ENCODE data around the gene HOXD13.

Gene HOXD13

DNA sequence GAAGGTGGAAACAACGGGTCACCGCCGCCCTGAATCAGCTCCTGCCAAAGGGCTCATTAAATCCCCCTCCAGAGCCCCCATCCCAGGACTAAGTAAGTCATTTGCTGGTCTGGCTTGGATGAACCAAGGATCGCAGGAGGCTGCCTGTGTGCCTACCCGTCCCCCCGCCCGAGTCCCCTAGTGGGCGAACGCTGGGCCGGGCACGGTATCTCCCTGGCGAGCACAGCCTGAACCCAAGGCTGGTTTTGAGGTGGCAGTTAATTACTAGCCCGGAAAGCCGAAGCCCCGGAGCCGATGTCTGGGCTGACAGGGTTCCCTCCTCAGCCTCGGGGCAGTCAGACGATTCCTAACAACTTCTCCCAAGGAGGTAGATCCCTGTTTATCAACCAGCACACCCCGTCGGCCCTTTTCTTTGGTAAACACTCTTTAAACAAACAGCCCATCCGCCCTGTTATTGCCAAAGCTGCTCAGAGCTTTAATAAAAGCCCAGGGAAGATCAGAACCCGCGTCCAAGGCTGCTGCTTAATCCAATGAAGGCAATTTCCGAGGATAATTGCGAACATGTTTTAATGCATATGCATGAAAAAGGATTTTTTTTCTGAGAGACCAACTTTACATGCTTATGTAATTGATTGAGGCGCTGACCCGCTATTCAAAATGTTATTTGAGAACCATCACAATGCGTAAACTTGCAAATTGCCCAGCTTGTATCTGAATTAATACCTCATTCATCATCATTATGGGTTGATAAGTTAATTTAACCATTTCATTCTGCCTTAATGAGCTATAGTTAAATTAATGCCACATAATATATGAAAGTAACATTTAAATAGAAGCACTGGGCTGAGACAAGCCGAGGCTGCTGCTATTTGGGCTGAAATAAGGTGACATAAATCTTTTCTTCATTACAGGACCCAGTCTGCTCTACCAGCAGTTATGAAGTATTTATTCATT lies 19.3 kb upstream of the HOXD13 start:
- Histone ChIP-seq H3K9ac (ENCODE audit: low read length in 2 of 2) (no peak overlapping the region), H3K9me3 (ENCODE audit: control insufficient read depth in 2 of 2, low read length in 2 of 2) (peaks cover 0 to 3% of the 10 kb centered on the region in 2 donors), H3K27me3 (ENCODE audit: control insufficient read depth in 1 of 2, insufficient read depth in 2 of 2, low read length in 2 of 2) (peaks cover 79 to 96% of the 10 kb centered on the region in 2 donors), H3K4me3 (ENCODE audit: low read length in 2 of 2) (no peak overlapping the region), H3K27ac (ENCODE audit: low read length) (no peak overlapping the region), H3K4me1 (ENCODE audit: control insufficient read depth, insufficient read depth, low read length) (peaks cover 5% of the 10 kb centered on the region), H3K36me3 (ENCODE audit: control insufficient read depth in 2 of 2, insufficient read depth in 2 of 2, low read length in 2 of 2) (no peaks in the 10 kb centered on the region)

DNA sequence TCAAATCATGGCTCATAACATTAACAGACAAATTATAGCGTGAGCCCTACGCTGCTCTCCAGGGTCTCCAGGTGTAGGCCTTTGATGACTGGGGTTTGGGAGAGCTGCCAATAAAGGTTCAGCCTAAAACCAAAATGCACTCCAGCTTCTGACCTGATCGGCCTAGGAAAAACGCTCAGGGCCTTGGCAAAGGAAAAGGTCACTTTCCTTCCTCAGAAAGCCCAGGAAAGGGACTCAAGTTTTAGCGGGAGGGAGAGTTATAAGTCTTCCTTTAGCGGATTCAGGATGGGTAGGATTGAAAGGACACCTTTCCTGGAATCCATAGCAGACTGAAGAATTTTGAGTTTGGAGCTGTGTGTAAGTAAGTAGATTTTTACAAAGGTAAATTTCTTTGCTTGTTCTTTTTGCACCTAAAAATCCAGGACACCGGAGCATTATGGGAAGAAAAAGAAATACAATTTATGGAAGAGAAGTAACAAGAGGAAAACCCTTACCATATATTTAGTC lies 17.5 kb upstream of the HOXD13 start:
- H3K9me3 ChIP-seq (ENCODE audit: control insufficient read depth in 2 of 2, low read length in 2 of 2), result peaks cover 0 to 7% of the 10 kb centered on the region in 2 donors
- H3K9ac ChIP-seq (ENCODE audit: low read length in 2 of 2), result no peak overlapping the region
- no peak overlapping the region for H3K27ac ChIP-seq (ENCODE audit: low read length)
- no peak overlapping the region for H3K4me3 ChIP-seq (ENCODE audit: low read length in 2 of 2)
- no peaks in the 10 kb centered on the region for H3K36me3 ChIP-seq (ENCODE audit: control insufficient read depth in 2 of 2, insufficient read depth in 2 of 2, low read length in 2 of 2)
- H3K27me3 ChIP-seq (ENCODE audit: control insufficient read depth in 1 of 2, insufficient read depth in 2 of 2, low read length in 2 of 2), result peaks cover 75 to 96% of the 10 kb centered on the region in 2 donors
- H3K4me1 ChIP-seq (ENCODE audit: control insufficient read depth, insufficient read depth, low read length), result peaks cover 9% of the 10 kb centered on the region

DNA sequence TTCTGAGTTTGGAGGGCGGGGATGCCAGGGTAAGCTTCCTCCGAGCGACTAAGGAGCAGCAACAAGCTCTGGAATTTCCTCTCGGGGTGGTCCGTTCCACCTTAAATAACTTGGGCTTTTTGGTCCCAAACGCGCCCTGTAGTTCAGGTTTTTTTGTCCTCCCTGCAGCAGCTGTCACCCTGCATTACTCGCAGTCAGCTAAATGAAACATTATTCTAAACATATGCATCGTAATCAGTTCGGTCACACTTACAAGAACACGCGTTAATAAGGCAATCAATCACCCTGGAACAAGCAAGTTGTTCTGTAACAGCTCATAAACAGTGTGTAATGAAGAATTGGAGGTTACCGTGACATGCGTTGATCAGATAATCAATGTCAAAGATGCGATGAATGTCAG lies 17.0 kb upstream of the HOXD13 start:
- Histone ChIP-seq H3K9ac (ENCODE audit: low read length in 2 of 2) (no peak overlapping the region), H3K4me3 (ENCODE audit: low read length in 2 of 2) (no peak overlapping the region), H3K27me3 (ENCODE audit: control insufficient read depth in 1 of 2, insufficient read depth in 2 of 2, low read length in 2 of 2) (peaks cover 70 to 95% of the 10 kb centered on the region in 2 donors), H3K4me1 (ENCODE audit: control insufficient read depth, insufficient read depth, low read length) (peaks cover 13% of the 10 kb centered on the region), H3K27ac (ENCODE audit: low read length) (no peak overlapping the region), H3K36me3 (ENCODE audit: control insufficient read depth in 2 of 2, insufficient read depth in 2 of 2, low read length in 2 of 2) (no peaks in the 10 kb centered on the region), H3K9me3 (ENCODE audit: control insufficient read depth in 2 of 2, low read length in 2 of 2) (peaks cover 0 to 7% of the 10 kb centered on the region in 2 donors)

DNA sequence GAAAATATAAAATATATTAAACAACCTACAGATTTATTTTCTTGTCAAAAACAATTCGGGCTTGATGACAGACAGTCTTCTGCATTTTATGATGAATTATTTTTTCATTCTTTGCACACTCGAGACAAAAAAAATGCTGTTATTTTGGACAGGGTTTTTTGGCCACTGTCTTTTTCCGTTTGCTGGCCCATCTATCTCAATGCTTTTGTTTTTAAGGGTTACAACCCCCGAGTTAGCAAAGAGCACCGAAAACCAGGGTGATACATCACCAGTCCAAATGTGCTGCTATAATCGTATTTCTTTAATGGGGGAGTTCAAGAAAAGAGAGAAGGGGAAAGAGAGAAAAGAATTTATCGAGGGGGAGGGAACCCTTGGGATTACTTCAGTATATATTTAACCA lies 16.5 kb upstream of the HOXD13 start:
- Histone ChIP-seq H3K27ac (ENCODE audit: low read length) (no peak overlapping the region), H3K4me1 (ENCODE audit: control insufficient read depth, insufficient read depth, low read length) (peaks cover 14% of the 10 kb centered on the region), H3K36me3 (ENCODE audit: control insufficient read depth in 2 of 2, insufficient read depth in 2 of 2, low read length in 2 of 2) (no peaks in the 10 kb centered on the region), H3K27me3 (ENCODE audit: control insufficient read depth in 1 of 2, insufficient read depth in 2 of 2, low read length in 2 of 2) (peaks cover 70 to 95% of the 10 kb centered on the region in 2 donors), H3K4me3 (ENCODE audit: low read length in 2 of 2) (no peak overlapping the region), H3K9me3 (ENCODE audit: control insufficient read depth in 2 of 2, low read length in 2 of 2) (peaks cover 0 to 9% of the 10 kb centered on the region in 2 donors), H3K9ac (ENCODE audit: low read length in 2 of 2) (no peak overlapping the region)

DNA sequence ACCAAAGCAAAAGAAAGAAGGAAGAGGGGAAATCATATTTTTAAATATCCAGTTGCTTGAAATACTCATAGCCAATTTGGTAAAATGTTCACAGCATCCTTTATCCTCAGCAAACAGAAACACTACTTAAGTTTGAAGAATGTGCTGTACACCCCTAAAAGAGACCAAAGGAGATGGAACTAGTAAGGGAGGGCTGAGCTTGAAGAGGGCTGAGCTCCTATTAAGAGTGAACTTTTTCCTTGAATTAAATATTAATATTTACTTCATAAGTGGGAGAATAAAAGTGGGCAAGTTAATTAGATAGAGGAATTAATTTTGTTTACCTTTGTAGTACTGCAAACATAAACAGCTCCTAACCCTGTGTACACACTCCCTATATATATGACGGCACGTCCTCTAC lies 15.7 kb upstream of the HOXD13 start:
- no peak overlapping the region for H3K9ac ChIP-seq (ENCODE audit: low read length in 2 of 2)

DNA sequence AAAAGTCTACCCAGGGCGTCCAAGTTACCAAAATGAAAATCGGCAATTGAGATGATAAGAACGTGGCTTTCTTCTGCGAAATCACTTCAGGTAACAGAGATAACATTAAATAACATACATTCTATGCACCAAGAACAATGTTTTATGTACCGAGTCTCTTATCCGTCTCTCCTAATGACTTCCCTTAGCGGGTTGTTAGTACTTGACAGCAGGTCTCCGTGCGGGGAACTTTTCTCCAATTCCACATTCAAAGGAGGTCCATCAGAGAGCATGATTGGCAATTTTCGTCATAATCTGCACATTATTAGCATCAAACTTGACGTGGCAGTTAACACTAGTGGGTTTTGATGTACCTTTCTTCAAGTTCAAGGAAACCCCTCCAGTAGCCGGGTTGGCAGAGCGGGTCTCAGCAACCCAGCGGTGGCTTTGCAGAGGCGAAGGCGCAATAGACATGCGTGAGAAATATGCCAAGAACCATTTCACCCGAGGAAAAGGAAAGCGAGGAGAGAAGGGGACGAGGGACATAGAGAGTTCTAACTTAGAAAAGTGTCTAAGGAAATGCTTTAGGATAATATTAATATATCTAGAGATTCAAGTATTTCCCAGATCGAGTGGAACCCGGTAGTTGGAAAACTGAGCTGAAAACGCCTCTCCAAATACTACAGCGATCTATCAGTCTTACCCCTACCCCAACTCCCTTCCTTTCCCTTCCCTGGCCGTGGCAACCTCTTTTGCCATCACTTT lies 13.8 kb upstream of the HOXD13 start:
- Histone ChIP-seq H3K27me3 (ENCODE audit: control insufficient read depth in 1 of 2, insufficient read depth in 2 of 2, low read length in 2 of 2) (peaks cover 74 to 95% of the 10 kb centered on the region in 2 donors), H3K4me1 (ENCODE audit: control insufficient read depth, insufficient read depth, low read length) (peaks cover 23% of the 10 kb centered on the region), H3K36me3 (ENCODE audit: control insufficient read depth in 2 of 2, insufficient read depth in 2 of 2, low read length in 2 of 2) (no peaks in the 10 kb centered on the region), H3K9me3 (ENCODE audit: control insufficient read depth in 2 of 2, low read length in 2 of 2) (peaks cover 0 to 11% of the 10 kb centered on the region in 2 donors), H3K27ac (ENCODE audit: low read length) (no peak overlapping the region), H3K4me3 (ENCODE audit: low read length in 2 of 2) (no peak overlapping the region), H3K9ac (ENCODE audit: low read length in 2 of 2) (no peak overlapping the region)

More for the DNA sequence above, 15.7 kb upstream of the HOXD13 start:
- Histone ChIP-seq H3K36me3 (ENCODE audit: control insufficient read depth in 2 of 2, insufficient read depth in 2 of 2, low read length in 2 of 2) (no peaks in the 10 kb centered on the region), H3K4me3 (ENCODE audit: low read length in 2 of 2) (no peak overlapping the region), H3K27me3 (ENCODE audit: control insufficient read depth in 1 of 2, insufficient read depth in 2 of 2, low read length in 2 of 2) (peaks cover 70 to 95% of the 10 kb centered on the region in 2 donors), H3K9me3 (ENCODE audit: control insufficient read depth in 2 of 2, low read length in 2 of 2) (peaks cover 0 to 13% of the 10 kb centered on the region in 2 donors), H3K4me1 (ENCODE audit: control insufficient read depth, insufficient read depth, low read length) (peaks cover 14% of the 10 kb centered on the region), H3K27ac (ENCODE audit: low read length) (no peak overlapping the region)

DNA sequence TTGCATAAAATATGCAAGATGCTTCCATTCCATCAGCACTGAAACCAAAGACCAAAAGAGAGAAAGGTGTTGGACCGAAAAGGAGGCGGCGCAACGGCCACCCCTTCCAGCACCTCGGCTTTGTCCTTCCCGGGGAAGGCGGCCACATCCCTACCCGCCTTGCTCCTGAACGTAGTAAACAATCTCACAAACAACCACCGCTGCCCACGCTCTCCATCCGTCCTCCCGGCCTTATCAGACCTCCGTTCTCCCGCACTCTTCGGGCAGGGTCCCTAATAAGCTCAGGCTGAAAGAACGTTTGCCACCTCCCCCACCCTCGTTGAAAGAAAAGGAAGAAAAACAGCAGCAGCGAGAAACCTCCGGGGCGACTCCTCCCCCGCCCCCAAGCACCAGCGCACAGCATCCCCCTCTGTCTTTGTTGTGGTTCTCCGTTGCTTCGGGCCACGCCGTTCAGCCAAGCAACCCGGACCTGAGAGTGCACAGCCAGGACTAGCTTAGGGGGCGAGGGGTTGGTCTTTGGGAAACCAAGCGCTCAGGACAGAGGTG lies 13.2 kb upstream of the HOXD13 start:
- H3K9me3 ChIP-seq (ENCODE audit: control insufficient read depth in 2 of 2, low read length in 2 of 2), result peaks cover 0 to 11% of the 10 kb centered on the region in 2 donors
- H3K36me3 ChIP-seq (ENCODE audit: control insufficient read depth in 2 of 2, insufficient read depth in 2 of 2, low read length in 2 of 2), result no peaks in the 10 kb centered on the region
- H3K4me1 ChIP-seq (ENCODE audit: control insufficient read depth, insufficient read depth, low read length), result peaks cover 23% of the 10 kb centered on the region
- H3K27me3 ChIP-seq (ENCODE audit: control insufficient read depth in 1 of 2, insufficient read depth in 2 of 2, low read length in 2 of 2), result peaks cover 75 to 95% of the 10 kb centered on the region in 2 donors
- no peak overlapping the region for H3K27ac ChIP-seq (ENCODE audit: low read length)
- H3K9ac ChIP-seq (ENCODE audit: low read length in 2 of 2), result no peak overlapping the region
- H3K4me3 ChIP-seq (ENCODE audit: low read length in 2 of 2), result peak overlapping the region in 1 of 2 donors; percentile 29

DNA sequence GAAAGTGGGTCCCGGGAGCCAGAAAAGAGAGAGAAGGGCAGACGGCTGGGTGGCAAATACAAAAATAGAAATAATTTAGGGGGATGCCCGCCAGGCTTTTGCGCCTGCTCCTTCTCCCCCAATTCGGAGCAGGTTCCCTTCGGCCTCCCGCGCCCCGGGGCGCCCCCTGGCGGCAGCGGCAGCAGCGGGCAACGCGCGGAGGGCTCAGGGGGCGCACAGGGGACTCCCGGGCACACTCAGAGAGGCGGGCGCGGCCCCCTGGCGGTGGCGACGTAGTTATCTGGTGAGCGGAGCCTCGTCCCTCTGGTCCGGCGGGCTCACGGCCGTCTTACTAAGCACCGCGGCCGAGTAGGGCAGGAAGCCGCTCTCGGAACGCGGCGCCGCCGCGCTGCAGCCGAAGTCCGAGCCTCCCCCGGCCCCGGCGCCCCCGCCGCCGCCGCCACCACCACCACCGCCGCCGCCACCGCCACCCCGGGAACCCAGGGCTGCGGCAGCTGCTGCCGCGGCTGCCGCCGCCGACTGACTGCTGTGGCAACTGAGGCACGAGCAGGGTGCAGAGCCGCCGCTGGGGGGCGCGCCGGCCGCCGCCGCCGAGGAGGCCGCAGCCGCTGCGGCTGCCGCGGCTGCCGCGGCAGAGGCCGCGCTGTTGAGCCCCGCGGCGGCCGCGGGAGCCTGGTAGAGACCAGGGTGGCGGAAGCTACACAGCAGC lies 12.5 kb upstream of the HOXD13 start:
- Histone ChIP-seq H3K4me1 (ENCODE audit: control insufficient read depth, insufficient read depth, low read length) (peaks cover 25% of the 10 kb centered on the region), H3K4me3 (ENCODE audit: low read length in 2 of 2) (peak overlapping the region in 1 of 2 donors; percentile 29), H3K27ac (ENCODE audit: low read length) (no peak overlapping the region)

DNA sequence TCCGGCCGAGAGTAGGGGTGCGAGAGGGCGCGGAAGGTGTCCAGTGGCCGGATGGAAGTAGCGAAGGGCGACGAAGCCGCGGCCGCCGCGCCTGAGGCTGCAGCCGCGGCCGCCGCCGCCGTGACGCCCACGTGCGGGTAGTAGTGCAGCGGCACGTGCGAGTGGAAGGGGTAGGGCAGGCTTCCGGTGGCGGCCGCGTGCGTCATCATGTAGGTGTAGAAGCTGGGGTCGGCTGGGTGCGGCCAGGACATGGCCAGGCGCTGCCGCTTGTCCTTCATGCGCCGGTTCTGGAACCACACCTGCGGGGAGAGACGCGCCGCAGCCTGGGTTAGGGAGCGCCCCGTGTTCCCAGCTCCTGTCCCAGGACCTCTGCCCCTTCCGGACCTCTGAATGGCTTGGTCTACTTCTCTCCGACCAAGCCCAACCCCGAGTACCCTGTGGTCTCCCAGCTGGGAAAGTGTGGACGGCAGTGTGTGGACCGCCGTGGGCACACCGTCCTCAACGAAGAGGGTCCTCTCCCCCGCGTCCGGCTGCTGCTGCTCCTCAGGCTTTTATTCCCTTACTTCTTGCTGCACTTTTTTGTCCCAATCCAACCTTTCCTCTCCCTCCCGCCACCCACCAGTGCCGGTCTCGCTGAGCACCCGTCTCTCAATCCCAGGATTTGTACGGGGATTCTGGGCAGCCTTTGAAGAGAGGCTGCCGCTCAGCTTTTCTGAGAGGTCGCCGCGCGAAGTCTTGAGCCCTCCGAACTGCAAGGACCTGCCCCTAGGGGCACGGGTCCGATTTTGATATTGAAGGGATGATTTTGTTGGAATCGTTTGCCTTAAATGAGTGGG lies 11.8 kb upstream of the HOXD13 start:
- Histone ChIP-seq H3K36me3 (ENCODE audit: control insufficient read depth in 2 of 2, insufficient read depth in 2 of 2, low read length in 2 of 2) (no peaks in the 10 kb centered on the region), H3K9me3 (ENCODE audit: control insufficient read depth in 2 of 2, low read length in 2 of 2) (peaks cover 0 to 11% of the 10 kb centered on the region in 2 donors), H3K4me1 (ENCODE audit: control insufficient read depth, insufficient read depth, low read length) (peaks cover 28% of the 10 kb centered on the region), H3K27me3 (ENCODE audit: control insufficient read depth in 1 of 2, insufficient read depth in 2 of 2, low read length in 2 of 2) (peaks cover 75 to 95% of the 10 kb centered on the region in 2 donors), H3K4me3 (ENCODE audit: low read length in 2 of 2) (no peak overlapping the region), H3K9ac (ENCODE audit: low read length in 2 of 2) (no peak overlapping the region), H3K27ac (ENCODE audit: low read length) (no peak overlapping the region)

More for the DNA sequence above, 12.5 kb upstream of the HOXD13 start:
- peaks cover 75 to 95% of the 10 kb centered on the region in 2 donors for H3K27me3 ChIP-seq (ENCODE audit: control insufficient read depth in 1 of 2, insufficient read depth in 2 of 2, low read length in 2 of 2)
- H3K36me3 ChIP-seq (ENCODE audit: control insufficient read depth in 2 of 2, insufficient read depth in 2 of 2, low read length in 2 of 2), result no peaks in the 10 kb centered on the region
- H3K9ac ChIP-seq (ENCODE audit: low read length in 2 of 2), result no peak overlapping the region
- peaks cover 0 to 11% of the 10 kb centered on the region in 2 donors for H3K9me3 ChIP-seq (ENCODE audit: control insufficient read depth in 2 of 2, low read length in 2 of 2)

All from stomach smooth muscle (tissue), 2 donors.